GM19099 (cell line): ENCODE results near the gene AURKAIP1.

Experiments
- POLR2A ChIP-seq: IDR thresholded peaks from 3 replicates; pipeline ENCODE4 v1.6.1; 2011; ENCODE audit warnings: low read depth; ENCODE audit not compliant: insufficient read length; ENCODE audit errors: extremely low read depth

The AURKAIP1 gene

DNA sequence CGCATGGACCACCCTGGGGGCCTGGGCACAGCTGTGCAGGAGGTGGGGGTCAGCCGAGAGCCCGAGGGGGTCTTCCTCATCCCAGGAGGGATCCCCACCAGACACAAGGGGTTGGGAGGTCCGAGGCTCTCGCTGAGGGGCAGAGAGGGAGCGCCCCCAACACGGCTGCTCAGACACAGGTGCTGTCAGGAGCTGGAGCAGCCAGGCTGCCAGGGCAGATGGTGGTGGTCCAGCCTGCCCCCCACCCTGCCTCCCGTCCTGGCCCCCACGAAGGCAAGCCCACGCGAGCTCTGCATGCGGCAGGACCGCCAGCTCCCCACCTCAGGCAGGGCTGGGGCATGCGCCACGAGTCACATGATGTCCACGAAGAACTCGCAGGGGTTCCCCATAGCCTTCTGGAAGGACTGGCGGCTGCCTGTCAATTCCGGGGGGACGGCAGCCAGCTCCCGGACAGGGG, 39.2 kb downstream of the AURKAIP1 start:
- TF ChIP-seq POLR2A: no peak

- TF ChIP-seq POLR2A: no peak
Measured at GRCh38 chr1:1335283-1335682, 39.7 kb downstream of the AURKAIP1 start.

DNA sequence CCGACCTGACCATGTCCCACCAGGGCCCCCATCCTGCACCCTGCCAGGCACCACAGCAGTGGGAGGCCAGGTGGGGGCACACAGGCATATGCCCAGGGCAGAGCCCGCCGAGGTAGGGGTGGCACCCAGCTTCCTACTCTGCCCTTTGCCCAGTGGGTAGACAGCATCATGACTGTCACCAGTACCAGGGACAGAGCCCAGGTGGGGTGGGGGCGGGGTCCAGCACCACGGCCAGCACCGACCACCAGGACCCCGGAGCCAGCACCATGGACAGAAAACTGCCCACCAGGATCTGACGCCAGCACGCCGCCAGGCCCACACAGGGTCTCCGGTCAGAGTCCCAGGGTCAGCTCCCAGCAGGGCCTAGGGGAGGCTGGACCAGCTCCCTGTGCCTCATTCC, 40.2 kb downstream of the AURKAIP1 start:
- TF ChIP-seq POLR2A: no peak

DNA sequence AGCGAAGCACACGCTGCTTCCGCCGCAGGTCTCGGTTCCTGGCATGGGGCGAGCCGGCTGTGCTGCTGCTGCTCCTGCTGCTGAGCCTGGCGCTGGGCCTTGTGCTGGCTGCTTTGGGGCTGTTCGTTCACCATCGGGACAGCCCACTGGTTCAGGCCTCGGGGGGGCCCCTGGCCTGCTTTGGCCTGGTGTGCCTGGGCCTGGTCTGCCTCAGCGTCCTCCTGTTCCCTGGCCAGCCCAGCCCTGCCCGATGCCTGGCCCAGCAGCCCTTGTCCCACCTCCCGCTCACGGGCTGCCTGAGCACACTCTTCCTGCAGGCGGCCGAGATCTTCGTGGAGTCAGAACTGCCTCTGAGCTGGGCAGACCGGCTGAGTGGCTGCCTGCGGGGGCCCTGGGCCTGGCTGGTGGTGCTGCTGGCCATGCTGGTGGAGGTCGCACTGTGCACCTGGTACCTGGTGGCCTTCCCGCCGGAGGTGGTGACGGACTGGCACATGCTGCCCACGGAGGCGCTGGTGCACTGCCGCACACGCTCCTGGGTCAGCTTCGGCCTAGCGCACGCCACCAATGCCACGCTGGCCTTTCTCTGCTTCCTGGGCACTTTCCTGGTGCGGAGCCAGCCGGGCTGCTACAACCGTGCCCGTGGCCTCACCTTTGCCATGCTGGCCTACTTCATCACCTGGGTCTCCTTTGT, 41.3 kb downstream of the AURKAIP1 start:
- TF ChIP-seq POLR2A: no peak

- no peak for TF ChIP-seq POLR2A
Measured at GRCh38 chr1:1332774-1333480, 42.1 kb downstream of the AURKAIP1 start.

DNA sequence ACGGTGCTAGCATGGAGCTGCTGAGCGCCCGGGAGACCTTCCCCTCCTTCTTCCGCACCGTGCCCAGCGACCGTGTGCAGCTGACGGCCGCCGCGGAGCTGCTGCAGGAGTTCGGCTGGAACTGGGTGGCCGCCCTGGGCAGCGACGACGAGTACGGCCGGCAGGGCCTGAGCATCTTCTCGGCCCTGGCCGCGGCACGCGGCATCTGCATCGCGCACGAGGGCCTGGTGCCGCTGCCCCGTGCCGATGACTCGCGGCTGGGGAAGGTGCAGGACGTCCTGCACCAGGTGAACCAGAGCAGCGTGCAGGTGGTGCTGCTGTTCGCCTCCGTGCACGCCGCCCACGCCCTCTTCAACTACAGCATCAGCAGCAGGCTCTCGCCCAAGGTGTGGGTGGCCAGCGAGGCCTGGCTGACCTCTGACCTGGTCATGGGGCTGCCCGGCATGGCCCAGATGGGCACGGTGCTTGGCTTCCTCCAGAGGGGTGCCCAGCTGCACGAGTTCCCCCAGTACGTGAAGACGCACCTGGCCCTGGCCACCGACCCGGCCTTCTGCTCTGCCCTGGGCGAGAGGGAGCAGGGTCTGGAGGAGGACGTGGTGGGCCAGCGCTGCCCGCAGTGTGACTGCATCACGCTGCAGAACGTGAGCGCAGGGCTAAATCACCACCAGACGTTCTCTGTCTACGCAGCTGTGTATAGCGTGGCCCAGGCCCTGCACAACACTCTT, 42.8 kb downstream of the AURKAIP1 start:
- TF ChIP-seq POLR2A: no peak

DNA sequence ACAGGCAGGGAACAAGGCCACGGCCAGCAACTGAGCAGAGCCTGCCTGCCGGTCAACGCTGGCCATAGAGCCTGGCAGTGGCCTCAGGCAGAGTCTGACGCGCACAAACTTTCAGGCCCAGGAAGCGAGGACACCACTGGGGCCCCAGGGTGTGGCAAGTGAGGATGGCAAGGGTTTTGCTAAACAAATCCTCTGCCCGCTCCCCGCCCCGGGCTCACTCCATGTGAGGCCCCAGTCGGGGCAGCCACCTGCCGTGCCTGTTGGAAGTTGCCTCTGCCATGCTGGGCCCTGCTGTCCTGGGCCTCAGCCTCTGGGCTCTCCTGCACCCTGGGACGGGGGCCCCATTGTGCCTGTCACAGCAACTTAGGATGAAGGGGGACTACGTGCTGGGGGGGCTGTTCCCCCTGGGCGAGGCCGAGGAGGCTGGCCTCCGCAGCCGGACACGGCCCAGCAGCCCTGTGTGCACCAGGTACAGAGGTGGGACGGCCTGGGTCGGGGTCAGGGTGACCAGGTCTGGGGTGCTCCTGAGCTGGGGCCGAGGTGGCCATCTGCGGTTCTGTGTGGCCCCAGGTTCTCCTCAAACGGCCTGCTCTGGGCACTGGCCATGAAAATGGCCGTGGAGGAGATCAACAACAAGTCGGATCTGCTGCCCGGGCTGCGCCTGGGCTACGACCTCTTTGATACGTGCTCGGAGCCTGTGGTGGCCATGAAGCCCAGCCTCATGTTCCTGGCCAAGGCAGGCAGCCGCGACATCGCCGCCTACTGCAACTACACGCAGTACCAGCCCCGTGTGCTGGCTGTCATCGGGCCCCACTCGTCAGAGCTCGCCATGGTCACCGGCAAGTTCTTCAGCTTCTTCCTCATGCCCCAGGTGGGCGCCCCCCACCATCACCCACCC, 43.7 kb downstream of the AURKAIP1 start, which contains the start of gene TAS1R3:
TSS of gene TAS1R3 (plus strand) at position 213 of the 898 bp plus-strand sequence. CDS start at position 279, 66 bp downstream.
- no peak for TF ChIP-seq POLR2A

- no peak for TF ChIP-seq POLR2A
Measured at GRCh38 chr1:1330366-1331067, 44.5 kb downstream of the AURKAIP1 start.

GRCh38 chr1:1329304-1330210, 45.5 kb downstream of the AURKAIP1 start:
- TF ChIP-seq POLR2A: no peak

DNA sequence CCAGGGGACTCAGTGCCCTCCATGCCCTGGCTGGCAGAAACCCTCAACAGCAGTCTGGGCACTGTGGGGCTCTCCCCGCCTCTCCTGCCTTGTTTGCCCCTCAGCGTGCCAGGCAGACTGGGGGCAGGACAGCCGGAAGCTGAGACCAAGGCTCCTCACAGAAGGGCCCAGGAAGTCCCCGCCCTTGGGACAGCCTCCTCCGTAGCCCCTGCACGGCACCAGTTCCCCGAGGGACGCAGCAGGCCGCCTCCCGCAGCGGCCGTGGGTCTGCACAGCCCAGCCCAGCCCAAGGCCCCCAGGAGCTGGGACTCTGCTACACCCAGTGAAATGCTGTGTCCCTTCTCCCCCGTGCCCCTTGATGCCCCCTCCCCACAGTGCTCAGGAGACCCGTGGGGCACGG, 46.8 kb downstream of the AURKAIP1 start:
- TF ChIP-seq POLR2A: no peak

- TF ChIP-seq POLR2A: no peak
Measured at GRCh38 chr1:1327291-1327690, 47.7 kb downstream of the AURKAIP1 start.

DNA sequence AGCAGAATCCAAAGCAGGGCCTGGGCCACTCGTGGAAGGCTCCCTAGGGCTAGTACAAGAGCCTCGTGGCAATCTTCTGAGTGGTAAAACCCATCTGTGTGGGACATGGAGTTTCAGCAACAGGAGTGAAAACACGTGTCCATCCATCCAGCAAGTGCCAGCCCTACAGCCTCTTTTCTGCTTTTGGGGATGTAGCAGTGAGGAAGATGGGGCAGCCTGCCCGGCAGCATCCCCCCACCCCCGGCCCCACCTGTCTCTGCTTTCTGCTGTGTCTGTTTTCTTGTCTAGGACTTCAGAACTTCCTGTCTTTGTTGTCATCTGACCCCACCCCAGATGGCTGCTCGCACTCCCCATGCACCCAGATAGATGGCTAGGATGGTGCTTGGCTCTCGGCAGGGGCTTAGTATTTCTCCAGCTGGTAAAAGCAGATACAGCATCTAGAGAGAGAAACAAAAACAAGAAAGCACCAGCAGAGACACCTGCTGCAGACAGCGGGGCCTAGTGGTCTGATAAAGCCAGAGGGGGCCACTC, 48.9 kb downstream of the AURKAIP1 start:
- no peak for TF ChIP-seq POLR2A

DNA sequence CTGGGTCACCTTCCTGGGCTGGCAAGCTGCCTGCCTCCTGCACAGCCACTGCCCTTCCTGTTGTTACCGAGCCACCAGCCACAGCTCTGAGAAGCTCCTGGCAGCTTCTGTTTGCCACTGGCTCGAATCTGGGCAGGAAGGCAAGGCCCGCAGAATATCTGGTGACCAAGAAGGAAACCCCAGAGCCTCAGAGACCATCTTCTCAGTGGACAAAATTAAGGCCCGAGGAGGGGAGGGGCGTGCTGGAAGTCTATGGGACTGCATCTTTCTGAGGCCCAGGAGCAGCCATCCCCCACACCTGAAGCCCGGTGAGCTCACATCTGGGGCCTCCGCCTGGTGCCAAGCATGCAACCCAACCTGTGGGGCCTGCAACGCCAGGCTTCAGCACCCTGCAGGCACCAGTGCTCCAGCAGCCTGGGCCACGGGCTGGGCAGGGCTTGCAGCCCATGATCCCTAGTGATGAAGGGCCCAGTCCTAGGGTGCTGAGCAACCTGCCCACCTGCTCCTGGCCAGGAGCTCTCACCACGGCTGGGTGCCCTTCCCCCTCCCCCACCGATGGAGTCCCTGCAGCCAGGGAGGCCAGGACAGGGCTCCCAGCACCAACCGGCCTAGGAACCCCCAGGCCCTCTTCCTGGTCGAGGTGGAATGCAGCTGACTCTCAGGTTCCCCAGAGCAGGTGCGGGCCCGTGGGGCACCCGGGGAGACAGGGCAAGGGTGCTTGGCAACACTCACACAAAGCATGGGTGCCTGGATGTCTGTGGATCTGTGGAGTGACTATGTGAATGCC, 49.5 kb downstream of the AURKAIP1 start:
- no peak for TF ChIP-seq POLR2A
